ENCODE data around the gene WDR6. TPM values are rescaled to one million over a fixed set of nuclear protein-coding genes. Genes with fewer than 3 reads are reported as not detected.

WDR6 gene
- total RNA-seq, 1 experiment from 2014 or later, result 112 TPM

DNA sequence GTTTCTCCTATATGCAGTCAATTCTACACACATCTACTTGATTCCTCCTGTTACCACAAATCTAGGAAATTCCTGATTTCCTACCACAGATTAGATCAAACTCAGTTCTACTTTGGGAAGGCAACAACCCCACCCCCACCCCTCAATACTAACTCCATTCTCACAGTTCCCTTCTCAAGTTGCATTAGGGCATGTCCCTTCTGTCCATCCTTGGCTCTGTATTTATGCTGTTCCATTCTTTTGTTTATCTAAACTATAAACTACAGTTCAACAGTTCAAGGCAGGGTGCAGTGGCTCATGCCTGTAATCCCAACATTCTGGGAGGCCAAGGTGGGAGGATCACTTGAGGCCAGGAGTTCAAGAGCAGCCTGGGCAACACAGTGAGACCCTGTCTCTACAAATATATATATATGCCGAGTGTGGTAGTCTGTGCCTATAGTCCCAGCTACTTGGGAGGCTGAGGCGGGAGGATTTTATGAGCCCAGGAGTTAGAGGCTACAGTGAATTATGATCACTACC lies 47.2 kb downstream of the WDR6 start:
- TF ChIP-seq, protein P1, sequence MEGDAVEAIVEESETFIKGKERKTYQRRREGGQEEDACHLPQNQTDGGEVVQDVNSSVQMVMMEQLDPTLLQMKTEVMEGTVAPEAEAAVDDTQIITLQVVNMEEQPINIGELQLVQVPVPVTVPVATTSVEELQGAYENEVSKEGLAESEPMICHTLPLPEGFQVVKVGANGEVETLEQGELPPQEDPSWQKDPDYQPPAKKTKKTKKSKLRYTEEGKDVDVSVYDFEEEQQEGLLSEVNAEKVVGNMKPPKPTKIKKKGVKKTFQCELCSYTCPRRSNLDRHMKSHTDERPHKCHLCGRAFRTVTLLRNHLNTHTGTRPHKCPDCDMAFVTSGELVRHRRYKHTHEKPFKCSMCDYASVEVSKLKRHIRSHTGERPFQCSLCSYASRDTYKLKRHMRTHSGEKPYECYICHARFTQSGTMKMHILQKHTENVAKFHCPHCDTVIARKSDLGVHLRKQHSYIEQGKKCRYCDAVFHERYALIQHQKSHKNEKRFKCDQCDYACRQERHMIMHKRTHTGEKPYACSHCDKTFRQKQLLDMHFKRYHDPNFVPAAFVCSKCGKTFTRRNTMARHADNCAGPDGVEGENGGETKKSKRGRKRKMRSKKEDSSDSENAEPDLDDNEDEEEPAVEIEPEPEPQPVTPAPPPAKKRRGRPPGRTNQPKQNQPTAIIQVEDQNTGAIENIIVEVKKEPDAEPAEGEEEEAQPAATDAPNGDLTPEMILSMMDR (IDR thresholded peaks at IDR 0.05; ENCODE audit: unreplicated experiment), result no peak
- Mint-ChIP-seq H3K9me3 (ENCODE audit: unreplicated experiment) (no peaks in the 10 kb centered on the region), H3K27me3 (ENCODE audit: insufficient read depth, unreplicated experiment) (no peaks in the 10 kb centered on the region), H3K4me1 (ENCODE audit: insufficient read depth, unreplicated experiment) (peaks cover 14% of the 10 kb centered on the region), H3K4me3 (ENCODE audit: unreplicated experiment) (no peak overlapping the region), H3K27ac (ENCODE audit: low read depth, unreplicated experiment) (no peak overlapping the region), H3K36me3 (ENCODE audit: insufficient read depth, unreplicated experiment) (peaks cover 80% of the 10 kb centered on the region)
- ChIA-PET CTCF (no interaction called here), POLR2A (no interaction called here)
- DNase-seq (ENCODE audit: unreplicated experiment), result no peak
- intact Hi-C loops (cut with micrococcal nuclease), result no loop called here
- no TSS peak for BruUV-seq (replicated peaks)

- no peaks in the 10 kb centered on the region for H3K27me3 Mint-ChIP-seq (ENCODE audit: insufficient read depth, unreplicated experiment)
- H3K4me3 Mint-ChIP-seq (ENCODE audit: unreplicated experiment), result no peak overlapping the region
- H3K9me3 Mint-ChIP-seq (ENCODE audit: unreplicated experiment), result no peaks in the 10 kb centered on the region
- no peak overlapping the region for H3K27ac Mint-ChIP-seq (ENCODE audit: low read depth, unreplicated experiment)
- H3K4me1 Mint-ChIP-seq (ENCODE audit: insufficient read depth, unreplicated experiment), result peaks cover 5% of the 10 kb centered on the region
- CTCF ChIA-PET, result no interaction called here
- peaks cover 85% of the 10 kb centered on the region for H3K36me3 Mint-ChIP-seq (ENCODE audit: insufficient read depth, unreplicated experiment)
- TF ChIP-seq, protein P1 (IDR thresholded peaks at IDR 0.05; ENCODE audit: unreplicated experiment), result no peak
- intact Hi-C loops (cut with micrococcal nuclease), result no loop called here
- DNase-seq (ENCODE audit: unreplicated experiment), result no peak
- POLR2A ChIA-PET, result interaction anchor here (1.0 kb wide), 1 partner anchor 26 kb away, joined by 4 read pairs; no protein-coding TSS in a partner anchor
- no TSS peak for BruUV-seq (replicated peaks)
These were observed 50.1 kb downstream of the WDR6 start for GRCh38 chr3:49057268-49057667.

DNA sequence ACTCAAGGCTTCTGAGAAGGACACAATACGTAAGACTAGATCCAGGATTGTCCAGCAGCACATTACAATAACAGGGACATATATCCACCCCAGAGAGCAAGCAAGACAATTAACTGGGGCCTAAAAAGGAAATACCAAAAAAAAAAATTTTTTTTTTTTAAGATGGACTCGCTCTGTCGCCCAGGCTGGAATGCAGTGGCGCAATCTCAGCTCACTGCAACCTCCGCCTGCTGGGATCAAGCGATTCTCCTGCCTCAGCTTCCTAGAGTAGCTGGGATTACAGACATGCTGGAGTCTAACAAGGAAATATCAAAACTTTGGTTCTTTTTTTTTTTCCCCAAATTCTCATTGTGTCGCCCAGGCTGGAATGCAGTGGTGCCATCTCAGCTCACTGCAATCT lies 50.8 kb downstream of the WDR6 start:
- ChIA-PET CTCF (interaction anchor here (0.6 to 1.0 kb wide), 3 partner anchors 9 to 83 kb away, joined by 3 to 4 read pairs (median 4); no protein-coding TSS in a partner anchor), POLR2A (interaction anchor here (0.6 kb wide), 1 partner anchor 73 kb away, joined by 3 read pairs; no protein-coding TSS in a partner anchor)
- TF ChIP-seq, protein P1 (IDR thresholded peaks at IDR 0.05; ENCODE audit: unreplicated experiment), result no peak
- Mint-ChIP-seq H3K9me3 (ENCODE audit: unreplicated experiment) (no peaks in the 10 kb centered on the region), H3K27ac (ENCODE audit: low read depth, unreplicated experiment) (no peak overlapping the region), H3K27me3 (ENCODE audit: insufficient read depth, unreplicated experiment) (no peaks in the 10 kb centered on the region), H3K36me3 (ENCODE audit: insufficient read depth, unreplicated experiment) (peaks cover 84% of the 10 kb centered on the region), H3K4me1 (ENCODE audit: insufficient read depth, unreplicated experiment) (peaks cover 5% of the 10 kb centered on the region), H3K4me3 (ENCODE audit: unreplicated experiment) (no peak overlapping the region)
- no TSS peak for BruUV-seq (replicated peaks)
- no peak for DNase-seq (ENCODE audit: unreplicated experiment)
- intact Hi-C loops (cut with micrococcal nuclease), result no loop called here

Small RNAs within 50 kb of the gene (microRNA-seq; reads per million reads assigned to microRNA genes)
- 11,430 reads per million, percentile 98 among the genes with 10 or more reads in this experiment for gene MIR191
- gene MIR425, result 4,162 reads per million, percentile 94 among the genes with 10 or more reads in this experiment

Other genes with a start within 250 kb of the WDR6 start
- 51.3 and 61.3 TPM in 2 replicates for gene PRKAR2A, start 159.5 kb upstream of the WDR6 start, total RNA-seq (2022)
- gene SLC25A20, start 108.5 kb upstream of the WDR6 start, total RNA-seq (2022), result 9.2 and 11.5 TPM in 2 replicates
- 152 and 167 TPM in 2 replicates for gene ARIH2, start 88.5 kb upstream of the WDR6 start, total RNA-seq (2022)
- gene P4HTM, start 17.1 kb upstream of the WDR6 start, total RNA-seq (2022), result 18.8 and 26.1 TPM in 2 replicates
- gene DALRD3, start 11.2 kb downstream of the WDR6 start, total RNA-seq (2022), result 41.8 and 42.7 TPM in 2 replicates
- gene NDUFAF3, start 14.7 kb downstream of the WDR6 start, total RNA-seq (2022), result 77.8 and 86.5 TPM in 2 replicates
- gene IMPDH2, start 22.0 kb downstream of the WDR6 start, total RNA-seq (2022), result 317 and 476 TPM in 2 replicates
- gene QRICH1, start 86.7 kb downstream of the WDR6 start, total RNA-seq (2022), result 96.1 and 97.2 TPM in 2 replicates
- 114 and 149 TPM in 2 replicates for gene QARS1, start 97.4 kb downstream of the WDR6 start, total RNA-seq (2022)
- 39.3 and 51.4 TPM in 2 replicates for gene USP19, start 113.4 kb downstream of the WDR6 start, total RNA-seq (2022)
- gene LAMB2, start 125.7 kb downstream of the WDR6 start, total RNA-seq (2022), result 224 and 264 TPM in 2 replicates
- 25.7 and 26.0 TPM in 2 replicates for gene CCDC71, start 158.9 kb downstream of the WDR6 start, total RNA-seq (2022)
- gene KLHDC8B, start 164.2 kb downstream of the WDR6 start, total RNA-seq (2022), result 1.7 and 2.4 TPM in 2 replicates